Neural progenitor cell (in vitro differentiated cells): Measurements from ENCODE around the gene DAP. TPM values are rescaled to one million over a fixed set of nuclear protein-coding genes. Genes with fewer than 3 reads are reported as not detected.

Source experiments
- DNase-seq: peaks from one replicate; pipeline ENCODE4 v3.0.0-alpha.2; 2016; ENCODE audit warnings: low spot score
- H2AFZ ChIP-seq: fragments of 200-600 bp; sonication (generic); replicated peaks from 2 replicates; pipeline ENCODE4 v1.6.1; 2016; ENCODE audit warnings: antibody characterized with exemption
- H3F3A ChIP-seq: fragments of 200-600 bp; sonication (generic); 2 replicates; pipeline ENCODE4 v1.6.1; 2016; ENCODE audit warnings: antibody characterized with exemption, low read depth
- H3K27ac ChIP-seq: fragments of 200-600 bp; sonication (generic); 2 replicates; pipeline ENCODE4 v1.5.1; 2016; ENCODE audit warnings: mild to moderate bottlenecking
- H3K27me3 ChIP-seq: fragments of 200-600 bp; sonication (generic); 2 replicates; pipeline ENCODE4 v1.6.1; 2016; ENCODE audit warnings: mild to moderate bottlenecking, moderate library complexity
- H3K36me3 ChIP-seq: fragments of 200-600 bp; sonication (generic); 2 replicates; pipeline ENCODE4 v1.5.1; 2016
- H3K4me1 ChIP-seq: fragments of 200-600 bp; sonication (generic); 2 replicates; pipeline ENCODE4 v1.6.1; 2016; ENCODE audit warnings: mixed run types
- H3K4me2 ChIP-seq: fragments of 200-600 bp; sonication (generic); 2 replicates; pipeline ENCODE4 v1.6.1; 2016
- H3K4me3 ChIP-seq: fragments of 200-600 bp; sonication (generic); 2 replicates; pipeline ENCODE4 v1.5.1; 2016
- H3K79me2 ChIP-seq: fragments of 200-600 bp; sonication (generic); 2 replicates; pipeline ENCODE4 v1.6.1; 2016; ENCODE audit warnings: low read depth
- H3K9ac ChIP-seq: fragments of 200-600 bp; sonication (generic); 2 replicates; pipeline ENCODE4 v1.6.1; 2016
- H3K9me3 ChIP-seq: fragments of 200-600 bp; sonication (generic); 2 replicates; pipeline ENCODE4 v1.5.1; 2016; ENCODE audit warnings: low read depth
- H4K20me1 ChIP-seq: fragments of 200-600 bp; sonication (generic); 2 replicates; pipeline ENCODE4 v1.6.1; 2016; ENCODE audit warnings: low read depth
- H3K27ac Mint-ChIP-seq: 3 replicates; pipeline ENCODE4 v1.8.0; 2021; ENCODE audit warnings: mixed read lengths
- H3K27me3 Mint-ChIP-seq: 2 replicates; pipeline ENCODE4 v1.8.0; 2022; ENCODE audit warnings: low read depth, mild to moderate bottlenecking, inconsistent platforms, moderate library complexity, mixed read lengths; ENCODE audit not compliant: insufficient read depth
- H3K36me3 Mint-ChIP-seq: 3 replicates; pipeline ENCODE4 v1.8.0; 2021; ENCODE audit warnings: mixed read lengths
- H3K4me1 Mint-ChIP-seq: 3 replicates; pipeline ENCODE4 v1.8.0; 2021; ENCODE audit warnings: mixed read lengths
- H3K4me3 Mint-ChIP-seq: 3 replicates; pipeline ENCODE4 v1.8.0; 2021; ENCODE audit warnings: mild to moderate bottlenecking, moderate library complexity, mixed read lengths
- H3K9me3 Mint-ChIP-seq: 3 replicates; pipeline ENCODE4 v1.8.0; 2020; ENCODE audit warnings: mixed read lengths
- CTCF ChIP-seq: fragments of 200-600 bp; sonication (generic); IDR thresholded peaks from 2 replicates; pipeline ENCODE4 v1.5.1; 2017; ENCODE audit warnings: antibody characterized with exemption, mild to moderate bottlenecking
- EZH2 ChIP-seq: fragments of 200-600 bp; sonication (generic); IDR thresholded peaks from 2 replicates; pipeline ENCODE4 v1.6.1; 2017; ENCODE audit warnings: antibody characterized with exemption, mild to moderate bottlenecking, moderate library complexity
- EZH2phosphoT487 ChIP-seq: fragments of 200-600 bp; sonication (generic); IDR thresholded peaks from 2 replicates; pipeline ENCODE4 v1.6.1; 2017; ENCODE audit warnings: antibody characterized with exemption
- total RNA-seq: library from RNA; depleted of rRNA; stranded (reverse); fragments of >200 nt; gene quantifications from 2 replicates; pipeline ENCODE4 v1.2.3, GENCODE V29; 2015; ENCODE audit warnings: low replicate concordance

Gene DAP
- total RNA-seq, 1 donor from 2014 or later, result 12.2 TPM

- H2AFZ ChIP-seq, result no peak overlapping the region
- no peaks in the 10 kb centered on the region for H3K36me3 ChIP-seq
- Mint-ChIP-seq H3K4me3 (no peak overlapping the region), H3K4me1 (no peaks in the 10 kb centered on the region), H3K27me3 (peaks cover 3% of the 10 kb centered on the region), H3K9me3 (peaks cover 2% of the 10 kb centered on the region), H3K27ac (no peak overlapping the region), H3K36me3 (peaks cover 12% of the 10 kb centered on the region)
- H3K9me3 ChIP-seq, result no peaks in the 10 kb centered on the region
- H3K4me3 ChIP-seq, result no peak overlapping the region
- DNase-seq, result no peak
- H4K20me1 ChIP-seq, result no peaks in the 10 kb centered on the region
- H3K27me3 ChIP-seq, result no peaks in the 10 kb centered on the region
- TF ChIP-seq EZH2 (no peak), EZH2phosphoT487 (no peak), CTCF (no peak)
- no peaks in the 10 kb centered on the region for H3K79me2 ChIP-seq
- no peak overlapping the region for H3K27ac ChIP-seq
- no peak overlapping the region for H3K9ac ChIP-seq
- H3K4me2 ChIP-seq, result no peak overlapping the region
- no peaks in the 10 kb centered on the region for H3F3A ChIP-seq
- no peaks in the 10 kb centered on the region for H3K4me1 ChIP-seq
Observed at GRCh38 chr5:10672146-10673016, 88.7 kb downstream of the DAP start.

- Histone ChIP-seq H3K9ac (no peak overlapping the region), H3F3A (no peaks in the 10 kb centered on the region), H3K36me3 (no peaks in the 10 kb centered on the region), H4K20me1 (no peaks in the 10 kb centered on the region), H3K27ac (no peak overlapping the region), H3K4me1 (no peaks in the 10 kb centered on the region), H3K79me2 (no peaks in the 10 kb centered on the region), H3K9me3 (no peaks in the 10 kb centered on the region), H3K4me2 (no peak overlapping the region), H3K4me3 (no peak overlapping the region), H3K27me3 (no peaks in the 10 kb centered on the region), H2AFZ (no peak overlapping the region)
- no peaks in the 10 kb centered on the region for H3K9me3 Mint-ChIP-seq
- H3K36me3 Mint-ChIP-seq, result peaks cover 2% of the 10 kb centered on the region
- no peak overlapping the region for H3K4me3 Mint-ChIP-seq
- H3K27ac Mint-ChIP-seq, result no peak overlapping the region
- peaks cover 6% of the 10 kb centered on the region for H3K27me3 Mint-ChIP-seq
- TF ChIP-seq EZH2 (no peak), CTCF (no peak), EZH2phosphoT487 (no peak)
- DNase-seq, result no peak
- H3K4me1 Mint-ChIP-seq, result no peaks in the 10 kb centered on the region
Observed at GRCh38 chr5:10671041-10672008, 89.7 kb downstream of the DAP start.

GRCh38 chr5:10669983-10670382, 91.1 kb downstream of the DAP start:
- H3K4me3 Mint-ChIP-seq, result no peak overlapping the region

More at GRCh38 chr5:10669983-10670382, 91.1 kb downstream of the DAP start:
- H3K9ac ChIP-seq, result no peak overlapping the region
- H3K27me3 Mint-ChIP-seq, result peaks cover 6% of the 10 kb centered on the region
- no peaks in the 10 kb centered on the region for H3K4me1 ChIP-seq
- no peaks in the 10 kb centered on the region for H3K36me3 ChIP-seq
- no peak overlapping the region for H3K27ac Mint-ChIP-seq
- H3K9me3 Mint-ChIP-seq, result no peaks in the 10 kb centered on the region
- H3K27ac ChIP-seq, result no peak overlapping the region
- no peaks in the 10 kb centered on the region for H3K27me3 ChIP-seq
- H3K4me2 ChIP-seq, result no peak overlapping the region
- no peaks in the 10 kb centered on the region for H4K20me1 ChIP-seq
- H3F3A ChIP-seq, result no peaks in the 10 kb centered on the region
- no peak for TF ChIP-seq EZH2phosphoT487
- TF ChIP-seq EZH2, result no peak
- no peak for TF ChIP-seq CTCF
- no peaks in the 10 kb centered on the region for H3K79me2 ChIP-seq
- no peak overlapping the region for H3K4me3 ChIP-seq
- no peaks in the 10 kb centered on the region for H3K4me1 Mint-ChIP-seq
- H3K9me3 ChIP-seq, result no peaks in the 10 kb centered on the region
- no peaks in the 10 kb centered on the region for H3K36me3 Mint-ChIP-seq
- no peak overlapping the region for H2AFZ ChIP-seq
- no peak for DNase-seq
